GM20431 (cell line): ENCODE results near the gene CDC14B.
"Not testable (repeated sequence)": the region's sequence is repeated elsewhere in the genome, so short reads cannot be mapped to it uniquely, and the experiment has no call there.

ENCODE experiments used
- in situ Hi-C: fragments of 300-500 bp; cut with MseI, MboI; formaldehyde crosslinking; loops from one replicate; pipeline ENCODE4 v1.15.0; 2020; ENCODE audit warnings: low sequenced_read_pairs; ENCODE audit not compliant: unreplicated experiment

The CDC14B gene

GRCh38 chr9:96555567-96556386, 63.9 kb downstream of the CDC14B start:
- in situ Hi-C loops, result no loop called here

GRCh38 chr9:96554801-96555566, 64.7 kb downstream of the CDC14B start:
- in situ Hi-C loops, result no loop called here

- in situ Hi-C loops, result no loop called here
Observed at GRCh38 chr9:96554326-96554725, 65.3 kb downstream of the CDC14B start.

- in situ Hi-C loops, result no loop called here
Observed at GRCh38 chr9:96553070-96553469, 66.6 kb downstream of the CDC14B start.

GRCh38 chr9:96551403-96551802, 68.2 kb downstream of the CDC14B start:
- in situ Hi-C loops, result no loop called here

- in situ Hi-C loops, result no loop called here
Observed at GRCh38 chr9:96550659-96551058, 69.0 kb downstream of the CDC14B start.

GRCh38 chr9:96543131-96543530, 76.5 kb downstream of the CDC14B start:
- in situ Hi-C loops, result not testable (repeated sequence)

GRCh38 chr9:96540106-96540505, 79.5 kb downstream of the CDC14B start:
- in situ Hi-C loops, result no loop called here

GRCh38 chr9:96532173-96532572, 87.5 kb downstream of the CDC14B start:
- in situ Hi-C loops, result no loop called here

GRCh38 chr9:96524764-96525163, 94.9 kb downstream of the CDC14B start:
- in situ Hi-C loops, result no loop called here

GRCh38 chr9:96524045-96524444, 95.6 kb downstream of the CDC14B start:
- in situ Hi-C loops, result no loop called here

GRCh38 chr9:96523374-96523773, 96.3 kb downstream of the CDC14B start:
- in situ Hi-C loops, result no loop called here

- in situ Hi-C loops, result no loop called here
Observed at GRCh38 chr9:96522366-96522765, 97.3 kb downstream of the CDC14B start.

GRCh38 chr9:96519787-96520186, 99.9 kb downstream of the CDC14B start:
- in situ Hi-C loops, result no loop called here

GRCh38 chr9:96519095-96519494, 100.5 kb downstream of the CDC14B start:
- in situ Hi-C loops, result no loop called here

GRCh38 chr9:96515621-96516470, 103.8 kb downstream of the CDC14B start:
- in situ Hi-C loops, result no loop called here

GRCh38 chr9:96514800-96515158, 104.9 kb downstream of the CDC14B start:
- in situ Hi-C loops, result no loop called here

- in situ Hi-C loops, result no loop called here
Observed at GRCh38 chr9:96514108-96514799, 105.4 kb downstream of the CDC14B start.

- in situ Hi-C loops, result no loop called here
Observed at GRCh38 chr9:96513622-96514021, 106.0 kb downstream of the CDC14B start.

GRCh38 chr9:96512240-96512639, 107.4 kb downstream of the CDC14B start:
- in situ Hi-C loops, result no loop called here
